ENCODE measurements around the gene SEMA4C.

SEMA4C gene

DNA sequence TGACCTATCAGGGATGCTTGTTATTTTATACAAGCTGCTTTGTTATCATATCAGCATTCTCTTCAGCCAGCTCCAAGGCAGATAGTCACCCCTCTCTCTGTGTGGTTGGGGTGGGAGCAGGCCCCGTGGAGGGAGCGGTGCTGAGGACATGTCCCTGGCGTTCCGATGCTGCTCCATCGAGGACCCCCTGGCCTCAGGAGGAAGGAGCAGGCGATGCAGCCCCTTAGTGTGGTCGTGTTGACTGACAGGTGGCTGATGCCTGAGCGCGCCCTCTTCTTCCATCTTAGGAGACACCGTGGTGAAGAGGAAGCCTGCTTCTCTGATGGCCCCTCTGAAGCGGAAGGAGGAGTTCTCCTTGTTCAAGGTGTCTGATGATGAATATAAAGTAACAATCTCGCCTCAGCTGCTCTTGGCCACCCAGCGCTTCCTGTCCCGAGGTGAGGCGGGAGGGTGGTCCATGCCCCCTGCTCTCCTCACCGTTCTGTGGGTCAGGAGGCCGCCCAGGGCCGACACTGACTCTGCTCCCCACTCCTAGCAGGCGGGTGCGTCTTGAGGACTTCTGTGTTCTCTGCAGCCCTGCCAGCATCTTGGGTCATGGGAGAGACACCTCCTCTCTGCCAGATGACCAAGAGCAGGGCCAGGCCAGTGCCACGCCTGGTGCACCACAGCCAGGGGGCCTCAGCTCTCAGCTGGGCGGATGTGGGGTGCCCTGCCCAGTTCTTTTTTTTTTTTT is 43.2 kb downstream of the SEMA4C start:
- H3K4me3 ChIP-seq (ENCODE audit: low read length), result no peak overlapping the region
- TF ChIP-seq ZNF274 (IDR thresholded peaks at IDR 0.05; ENCODE audit: low read depth, low read length), result no peak

DNA sequence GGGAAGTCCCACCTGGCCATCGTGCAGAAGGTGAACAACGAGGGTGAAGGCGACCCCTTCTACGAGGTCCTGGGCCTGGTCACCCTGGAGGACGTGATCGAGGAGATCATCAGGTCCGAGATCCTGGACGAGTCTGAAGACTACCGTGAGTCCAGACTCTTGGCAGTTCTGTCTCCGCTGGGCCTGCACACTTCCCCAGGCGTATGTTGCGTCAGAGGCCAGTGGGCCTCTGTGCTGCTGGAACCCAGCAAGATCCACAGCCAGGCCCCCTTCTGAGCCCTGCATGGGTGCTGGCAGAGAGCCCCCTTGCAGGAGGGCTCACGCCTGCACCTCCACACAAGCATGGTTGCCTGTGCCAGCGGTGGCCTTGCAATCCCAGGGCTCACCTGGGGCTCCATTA is 44.8 kb downstream of the SEMA4C start:
- no peak overlapping the region for H3K4me3 ChIP-seq (ENCODE audit: low read length)
- TF ChIP-seq ZNF274 (IDR thresholded peaks at IDR 0.05; ENCODE audit: low read depth, low read length), result no peak

DNA sequence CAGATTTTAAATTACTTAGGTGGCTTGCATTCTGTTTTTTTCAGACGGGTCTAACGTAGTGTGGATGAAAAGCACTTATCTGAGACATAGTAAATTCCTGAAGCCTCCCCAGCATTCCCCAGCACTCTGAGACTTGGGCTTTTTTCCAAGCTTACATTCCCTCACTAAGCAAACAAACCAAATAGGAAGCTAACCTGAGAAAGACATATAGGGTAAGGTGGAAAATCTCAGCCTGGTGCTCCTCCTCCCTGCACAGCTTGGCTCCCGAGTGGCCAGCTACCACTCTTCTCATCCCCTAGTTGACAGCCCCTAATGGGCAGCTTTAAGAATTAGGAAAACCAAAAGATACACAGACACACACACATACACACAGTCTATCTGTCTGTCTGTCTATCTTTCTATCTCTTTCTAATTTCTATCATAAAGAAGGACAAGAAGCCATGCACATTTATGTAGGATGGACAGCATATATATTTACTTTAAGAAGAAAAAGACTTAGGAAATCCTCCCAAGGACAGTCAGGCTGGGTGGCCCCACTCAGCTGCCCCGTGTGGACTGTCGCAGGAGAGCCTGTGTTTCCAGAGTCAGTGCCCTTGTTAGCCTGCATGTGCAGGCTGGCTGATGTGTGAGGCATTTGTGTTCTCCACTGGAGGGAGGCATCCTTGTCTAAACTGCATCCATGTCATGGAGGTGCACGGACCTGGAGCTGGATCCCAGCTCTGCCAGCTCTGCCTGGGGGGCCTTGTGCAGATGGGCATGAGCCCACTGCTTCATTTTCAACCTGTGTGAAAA is 45.6 kb downstream of the SEMA4C start:
- TF ChIP-seq ZNF274 (IDR thresholded peaks at IDR 0.05; ENCODE audit: low read depth, low read length), result no peak
- no peak overlapping the region for H3K4me3 ChIP-seq (ENCODE audit: low read length)

DNA sequence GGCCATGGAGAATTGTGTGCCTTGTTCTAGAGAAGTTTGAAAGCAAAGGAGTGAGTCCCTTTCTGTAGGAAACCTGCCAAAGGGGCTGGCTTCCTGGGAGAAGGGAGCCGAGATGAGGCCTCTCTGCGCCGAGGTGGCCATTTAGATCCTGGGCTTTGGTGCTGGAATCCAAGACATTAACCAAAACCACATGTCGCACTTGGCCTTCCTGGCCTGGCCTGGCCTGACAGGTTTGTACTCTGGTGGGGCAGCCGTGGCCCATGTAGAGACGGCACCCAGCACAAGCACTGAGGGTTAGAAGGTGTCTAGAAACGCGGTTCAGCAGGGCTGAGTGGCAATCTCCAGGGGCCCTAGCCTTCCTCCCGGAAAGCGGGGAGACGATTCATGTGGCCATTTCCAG is 46.7 kb downstream of the SEMA4C start:
- TF ChIP-seq ZNF274 (IDR thresholded peaks at IDR 0.05; ENCODE audit: low read depth, low read length), result no peak
- no peak overlapping the region for H3K4me3 ChIP-seq (ENCODE audit: low read length)

DNA sequence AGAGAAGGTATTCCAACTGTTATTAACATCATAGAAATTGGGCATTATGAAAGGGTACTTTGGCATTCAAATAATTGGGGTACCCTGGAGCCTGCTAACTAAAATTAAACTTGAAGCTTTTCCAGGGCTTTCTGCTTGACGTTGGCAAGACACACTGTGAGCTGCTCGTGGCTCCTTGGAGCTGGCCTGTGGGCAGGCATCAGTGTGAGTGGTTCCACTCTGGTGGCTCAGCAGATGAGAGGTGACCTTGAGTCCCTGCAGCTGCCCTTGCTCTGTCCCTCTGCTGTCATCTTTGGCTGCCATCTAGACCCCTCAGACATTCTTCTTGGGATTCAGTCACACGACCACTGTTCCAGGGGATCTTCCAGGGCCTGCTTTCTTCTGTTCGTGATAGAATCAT is 47.1 kb downstream of the SEMA4C start:
- no peak for TF ChIP-seq ZNF274 (IDR thresholded peaks at IDR 0.05; ENCODE audit: low read depth, low read length)
- H3K4me3 ChIP-seq (ENCODE audit: low read length), result no peak overlapping the region

DNA sequence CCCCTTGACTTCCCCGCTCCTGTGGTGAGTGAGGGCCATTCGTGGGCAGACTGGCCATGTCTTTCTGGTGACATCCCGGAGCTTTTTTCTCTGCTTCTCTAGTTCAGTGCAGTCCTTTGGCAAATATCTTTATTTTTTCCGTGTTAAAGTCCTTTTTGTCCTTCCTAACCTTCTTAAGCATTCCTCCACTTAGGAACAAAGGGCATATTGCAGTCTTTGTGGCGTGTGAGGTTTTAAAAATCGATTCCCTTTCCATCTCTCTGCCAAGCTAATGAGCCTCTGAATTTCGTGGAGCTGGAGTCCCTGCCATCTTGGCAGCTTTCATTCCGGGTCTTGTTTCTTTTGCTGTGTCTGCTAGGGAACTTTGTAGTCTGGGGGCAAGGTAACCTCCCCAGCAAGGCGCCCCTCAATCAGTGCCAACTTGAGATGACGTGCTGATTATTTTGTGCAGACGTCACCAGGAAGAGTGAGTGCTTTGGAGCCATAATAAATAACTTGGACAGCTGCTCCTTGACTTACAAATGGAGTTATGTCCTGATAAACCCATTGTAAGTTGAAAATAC is 48.7 kb downstream of the SEMA4C start:
- TF ChIP-seq ZNF274 (IDR thresholded peaks at IDR 0.05; ENCODE audit: low read depth, low read length), result no peak
- H3K4me3 ChIP-seq (ENCODE audit: low read length), result no peak overlapping the region

DNA sequence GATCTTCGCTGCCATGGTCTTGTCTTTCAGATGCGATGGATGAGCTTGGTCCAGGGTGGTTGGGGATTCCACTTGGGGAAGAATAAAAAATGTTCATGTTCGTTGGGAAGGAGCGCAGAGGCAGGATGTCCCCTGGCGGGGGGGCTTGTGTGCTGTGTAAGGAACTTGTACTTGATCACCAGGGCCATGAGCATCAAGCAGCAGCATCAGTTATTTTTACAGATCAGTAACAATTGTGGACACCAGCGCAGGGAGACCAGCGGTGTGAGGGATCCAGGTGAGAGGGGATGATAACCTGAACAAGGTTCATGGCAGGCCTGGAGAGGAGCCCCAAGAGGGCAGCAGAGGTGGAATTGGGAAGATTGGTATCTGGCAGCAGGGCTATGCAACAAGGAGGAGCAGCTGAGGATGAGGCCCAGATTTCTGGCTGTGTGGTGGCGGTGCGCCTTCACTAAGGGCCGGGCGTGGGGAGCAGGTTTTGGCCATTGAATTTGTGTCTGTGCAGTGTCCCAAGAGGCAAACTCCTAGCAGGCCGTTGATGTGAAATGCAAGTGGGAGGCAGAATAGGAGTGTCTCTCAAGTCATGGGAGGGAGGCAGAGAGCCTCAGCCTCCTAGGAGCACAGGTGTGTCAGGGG is 49.9 kb downstream of the SEMA4C start:
- no peak for TF ChIP-seq ZNF274 (IDR thresholded peaks at IDR 0.05; ENCODE audit: low read depth, low read length)

DNA sequence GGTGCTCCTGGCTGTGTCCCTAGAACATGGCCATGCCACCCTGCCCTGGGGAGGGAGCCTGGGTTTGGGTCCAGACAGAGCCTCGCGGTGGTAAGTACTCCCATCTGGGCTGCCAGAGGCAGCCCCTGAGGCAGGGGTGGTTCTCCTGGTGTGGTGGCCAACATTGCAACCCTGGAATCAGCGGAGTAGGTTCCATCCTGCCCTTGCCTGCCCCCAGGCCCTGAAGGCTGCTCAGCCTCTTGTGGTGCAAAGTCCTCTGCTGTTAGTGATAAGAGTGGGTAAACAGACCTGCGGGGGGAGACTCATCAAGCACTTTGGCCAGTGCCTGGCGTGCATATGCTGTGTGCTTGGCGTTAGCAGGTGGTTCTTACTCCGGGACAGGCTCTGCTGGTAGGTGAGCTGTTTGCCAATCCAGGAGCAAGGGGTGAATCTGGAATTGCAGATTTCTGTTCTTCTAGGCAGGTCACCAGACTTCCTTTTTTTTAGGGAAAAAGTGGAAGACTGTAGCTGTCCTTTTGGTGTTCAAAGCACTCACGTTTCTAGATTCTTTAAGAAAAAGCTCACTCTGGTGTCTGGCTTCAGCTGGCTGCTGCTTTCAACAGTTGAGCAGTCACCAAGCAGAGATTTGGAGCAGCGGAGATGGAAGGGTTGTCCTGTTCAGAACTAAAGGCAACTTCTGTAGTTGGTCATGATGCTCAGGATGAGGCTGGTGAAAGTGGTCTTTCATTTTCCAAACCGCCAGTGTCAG is 50.6 kb downstream of the SEMA4C start:
- no peak for TF ChIP-seq ZNF274 (IDR thresholded peaks at IDR 0.05; ENCODE audit: low read depth, low read length)
- no peak overlapping the region for H3K4me3 ChIP-seq (ENCODE audit: low read length)

More for the DNA sequence above, 49.9 kb downstream of the SEMA4C start:
- H3K4me3 ChIP-seq (ENCODE audit: low read length), result no peak overlapping the region

DNA sequence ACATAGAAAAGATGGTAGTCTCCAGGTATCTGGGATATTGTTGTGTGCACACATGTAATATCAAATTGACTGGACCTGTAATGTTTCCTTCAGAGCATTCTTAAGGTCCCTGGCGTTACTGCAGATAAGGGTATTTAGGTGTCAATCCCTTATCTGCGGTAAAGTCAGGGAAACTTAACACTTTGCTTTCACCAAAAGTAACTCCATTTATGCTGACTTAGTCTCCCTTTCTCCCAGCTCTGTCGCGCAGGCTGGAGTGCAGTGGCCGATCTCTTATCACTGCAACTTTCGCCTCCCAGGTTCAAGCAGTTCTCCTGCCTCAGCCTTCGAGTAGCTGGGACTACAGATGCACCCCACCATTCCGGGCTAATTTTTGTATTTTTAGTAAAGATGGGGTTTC is 52.0 kb downstream of the SEMA4C start:
- no peak for TF ChIP-seq ZNF274 (IDR thresholded peaks at IDR 0.05; ENCODE audit: low read depth, low read length)
- H3K4me3 ChIP-seq (ENCODE audit: low read length), result peak overlapping the region; percentile 74

DNA sequence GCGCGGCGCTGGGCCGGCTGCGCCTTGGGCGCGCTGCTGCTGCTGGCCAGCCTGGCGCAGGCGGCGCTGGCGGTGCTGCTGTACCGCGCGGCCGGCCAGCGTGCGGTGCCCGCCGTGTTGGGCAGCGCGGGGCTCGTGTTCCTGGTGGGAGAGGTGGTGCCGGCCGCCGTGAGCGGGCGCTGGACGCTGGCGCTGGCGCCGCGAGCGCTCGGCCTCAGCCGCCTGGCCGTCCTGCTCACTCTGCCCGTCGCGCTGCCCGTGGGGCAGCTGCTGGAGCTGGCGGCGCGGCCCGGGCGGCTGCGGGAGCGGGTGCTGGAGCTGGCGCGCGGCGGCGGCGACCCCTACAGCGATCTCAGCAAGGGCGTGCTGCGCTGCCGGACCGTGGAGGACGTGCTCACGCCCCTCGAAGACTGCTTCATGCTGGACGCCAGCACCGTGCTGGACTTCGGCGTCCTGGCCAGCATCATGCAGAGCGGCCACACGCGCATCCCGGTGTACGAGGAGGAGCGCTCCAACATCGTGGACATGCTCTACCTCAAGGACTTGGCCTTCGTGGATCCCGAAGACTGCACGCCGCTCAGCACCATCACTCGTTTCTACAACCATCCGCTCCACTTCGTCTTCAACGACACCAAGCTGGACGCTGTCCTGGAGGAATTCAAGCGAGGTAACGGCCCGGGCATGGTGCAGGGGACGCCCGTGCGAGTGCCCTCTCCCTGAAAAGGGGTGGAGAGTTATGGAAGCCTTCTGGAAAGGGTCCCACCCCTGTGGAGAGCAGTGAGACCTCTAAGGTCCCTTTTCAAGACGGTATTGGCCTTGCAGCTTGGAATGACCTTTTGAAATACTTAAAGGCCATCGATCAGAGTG is 52.8 kb downstream of the SEMA4C start:
- TF ChIP-seq ZNF274 (IDR thresholded peaks at IDR 0.05; ENCODE audit: low read depth, low read length), result no peak
- H3K4me3 ChIP-seq (ENCODE audit: low read length), result peak overlapping the region; percentile 74

DNA sequence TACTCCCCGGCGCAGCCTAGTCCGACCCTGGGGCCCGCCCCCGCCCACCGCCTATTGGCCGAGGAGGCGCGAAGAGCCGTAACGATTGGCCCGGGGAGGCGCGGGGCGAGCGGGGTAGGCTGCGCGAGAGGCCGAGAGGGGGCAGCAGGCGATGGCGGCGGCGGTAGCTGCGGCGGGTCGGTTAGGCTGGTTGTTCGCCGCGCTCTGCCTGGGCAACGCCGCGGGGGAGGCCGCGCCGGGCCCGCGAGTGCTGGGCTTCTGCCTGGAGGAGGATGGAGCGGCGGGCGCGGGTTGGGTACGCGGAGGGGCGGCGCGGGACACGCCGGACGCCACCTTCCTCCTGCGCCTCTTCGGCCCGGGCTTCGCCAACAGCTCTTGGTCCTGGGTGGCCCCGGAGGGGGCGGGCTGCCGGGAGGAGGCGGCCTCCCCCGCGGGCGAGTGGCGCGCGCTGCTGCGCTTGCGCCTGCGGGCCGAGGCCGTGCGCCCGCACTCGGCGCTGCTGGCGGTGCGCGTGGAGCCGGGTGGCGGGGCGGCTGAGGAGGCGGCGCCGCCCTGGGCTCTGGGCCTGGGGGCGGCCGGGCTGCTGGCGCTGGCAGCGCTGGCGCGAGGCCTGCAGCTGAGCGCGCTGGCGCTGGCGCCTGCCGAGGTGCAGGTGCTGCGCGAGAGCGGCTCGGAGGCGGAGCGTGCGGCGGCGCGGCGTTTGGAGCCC is 53.6 kb downstream of the SEMA4C start, which contains the start of gene CNNM3:
Gene CNNM3, plus strand, starts transcription at position 142 of the 709 bp plus-strand sequence. Its CDS starts 10 bp downstream, at position 152.
- peak within 1 kb of the TSS; percentile 88 for H3K4me3 ChIP-seq (ENCODE audit: low read length)
- TF ChIP-seq ZNF274 (IDR thresholded peaks at IDR 0.05; ENCODE audit: low read depth, low read length), result no peak
